GM12873 (cell line): ENCODE results near the gene TBX6.

Source experiments
- TF ChIP-seq, protein P1 (sequence below): IDR thresholded peaks from 2 replicates; pipeline ENCODE4 v1.5.1; 2012; ENCODE audit warnings: low read depth, mild to moderate bottlenecking, moderate library complexity, low read length, control low read depth; ENCODE audit not compliant: insufficient read depth; ENCODE audit errors: missing control alignments

The TBX6 gene

DNA sequence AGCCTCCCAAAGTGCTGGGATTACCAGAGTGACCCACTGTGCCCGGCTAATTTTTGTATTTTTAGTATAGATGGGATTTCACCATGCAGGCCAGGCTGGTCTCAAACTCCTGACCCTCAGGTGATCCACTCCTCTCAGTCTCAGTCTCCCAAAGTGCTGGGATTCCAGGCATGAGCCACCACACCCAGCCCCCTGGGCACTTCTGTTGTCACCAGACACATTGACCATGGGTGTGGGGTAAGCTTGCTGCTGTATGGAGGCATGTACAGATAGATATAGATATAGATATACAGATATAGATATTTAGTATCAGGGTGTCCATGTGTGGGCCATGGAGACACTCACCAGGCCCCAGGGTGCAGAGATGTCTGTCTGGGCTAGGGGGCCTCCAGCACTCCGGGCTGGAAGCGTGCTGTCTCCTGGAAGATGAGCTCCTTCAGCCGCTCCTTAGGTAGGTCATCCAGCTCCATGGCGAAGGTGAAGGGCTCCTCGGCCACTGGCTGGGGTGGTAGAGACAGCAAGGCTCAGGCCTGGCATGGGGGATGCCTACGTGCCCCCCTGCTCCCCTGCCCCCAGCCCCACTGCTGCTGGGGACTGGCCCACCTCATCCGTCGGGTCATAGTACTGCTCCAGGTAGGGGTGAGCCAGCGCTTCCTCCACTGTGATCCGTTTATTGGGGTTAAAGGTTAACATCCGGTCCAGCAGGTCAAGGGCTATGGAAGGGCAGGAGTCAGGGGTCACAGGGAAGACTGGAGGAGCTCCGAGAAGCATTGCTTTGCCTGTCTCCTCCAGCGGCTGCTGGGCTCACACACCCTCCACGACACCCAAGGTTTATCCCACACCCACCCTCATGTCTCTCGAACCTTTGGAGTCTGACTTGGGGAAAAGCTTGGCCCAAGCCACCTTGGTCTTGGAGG lies 24.8 kb upstream of the TBX6 start:
- TF ChIP-seq, protein P1, sequence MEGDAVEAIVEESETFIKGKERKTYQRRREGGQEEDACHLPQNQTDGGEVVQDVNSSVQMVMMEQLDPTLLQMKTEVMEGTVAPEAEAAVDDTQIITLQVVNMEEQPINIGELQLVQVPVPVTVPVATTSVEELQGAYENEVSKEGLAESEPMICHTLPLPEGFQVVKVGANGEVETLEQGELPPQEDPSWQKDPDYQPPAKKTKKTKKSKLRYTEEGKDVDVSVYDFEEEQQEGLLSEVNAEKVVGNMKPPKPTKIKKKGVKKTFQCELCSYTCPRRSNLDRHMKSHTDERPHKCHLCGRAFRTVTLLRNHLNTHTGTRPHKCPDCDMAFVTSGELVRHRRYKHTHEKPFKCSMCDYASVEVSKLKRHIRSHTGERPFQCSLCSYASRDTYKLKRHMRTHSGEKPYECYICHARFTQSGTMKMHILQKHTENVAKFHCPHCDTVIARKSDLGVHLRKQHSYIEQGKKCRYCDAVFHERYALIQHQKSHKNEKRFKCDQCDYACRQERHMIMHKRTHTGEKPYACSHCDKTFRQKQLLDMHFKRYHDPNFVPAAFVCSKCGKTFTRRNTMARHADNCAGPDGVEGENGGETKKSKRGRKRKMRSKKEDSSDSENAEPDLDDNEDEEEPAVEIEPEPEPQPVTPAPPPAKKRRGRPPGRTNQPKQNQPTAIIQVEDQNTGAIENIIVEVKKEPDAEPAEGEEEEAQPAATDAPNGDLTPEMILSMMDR: no peak

DNA sequence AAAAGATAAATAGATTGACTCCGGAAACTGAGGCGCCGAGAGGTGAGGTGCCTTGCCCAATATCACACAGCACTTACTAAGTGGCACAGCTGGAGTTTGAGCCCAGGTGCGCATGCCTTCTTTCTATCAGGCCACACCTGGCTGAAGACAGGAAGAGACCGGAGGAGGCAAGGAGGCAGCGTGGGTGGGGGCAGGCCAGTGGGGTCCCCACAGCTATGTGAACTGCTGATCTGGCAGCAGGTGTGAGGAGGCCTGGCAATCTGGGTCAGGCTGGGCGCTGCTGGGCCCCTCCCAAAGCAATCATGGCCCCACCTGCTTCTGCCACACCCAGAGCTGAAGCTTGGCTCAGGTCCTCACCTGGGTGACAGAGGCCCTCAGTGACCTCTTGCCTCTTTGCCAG lies 23.5 kb upstream of the TBX6 start:
- TF ChIP-seq, protein P1: no peak

DNA sequence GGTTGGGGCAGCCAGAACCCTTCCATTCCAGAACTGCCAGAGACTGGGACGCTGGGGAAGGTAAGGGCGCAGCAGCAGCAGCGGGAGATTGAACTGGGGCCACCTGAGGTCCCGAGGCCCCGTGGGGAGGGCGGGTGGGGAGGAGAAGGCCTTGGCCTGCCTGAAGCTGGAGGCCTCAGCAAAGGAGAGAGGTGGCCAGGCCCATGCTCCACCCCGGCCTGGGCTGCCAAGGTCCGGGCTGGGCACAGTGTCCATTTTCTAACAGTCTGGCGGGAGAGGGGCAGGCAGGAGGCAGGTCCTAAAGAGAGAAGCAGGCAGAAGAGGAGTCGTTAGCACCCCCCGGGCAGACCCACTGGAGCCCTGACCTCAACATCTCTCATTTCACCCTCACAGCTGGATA lies 22.7 kb upstream of the TBX6 start:
- TF ChIP-seq, protein P1: no peak

DNA sequence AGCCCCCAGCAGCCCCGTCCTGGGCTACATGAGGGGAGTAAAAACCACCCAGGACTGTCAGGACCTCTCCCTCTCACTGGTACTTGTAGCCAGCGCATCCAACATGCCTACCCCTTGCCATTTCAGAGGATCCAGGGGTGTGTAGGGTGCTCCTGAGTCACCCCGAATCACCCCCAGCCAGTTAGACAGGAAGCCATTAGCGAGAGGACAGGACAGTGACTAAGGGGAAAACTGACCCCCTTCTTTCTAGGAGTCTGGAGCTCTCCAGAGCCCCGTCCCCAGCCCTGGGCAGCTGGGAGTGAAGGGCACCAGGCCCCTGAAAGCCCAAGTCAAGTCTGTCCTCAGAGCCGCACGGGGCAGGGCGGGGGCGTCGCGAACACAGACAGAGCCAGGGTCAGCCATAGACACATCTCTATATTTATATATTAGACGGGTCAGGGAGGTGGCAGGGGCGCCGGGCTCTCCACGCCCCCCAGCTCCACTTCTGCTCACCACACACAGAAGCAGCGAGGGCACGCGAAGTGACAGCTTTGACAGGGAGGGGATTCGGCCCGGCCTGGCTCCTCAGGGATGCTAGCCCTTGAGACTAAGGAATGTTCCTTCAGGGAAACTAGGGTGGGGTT lies 22.1 kb upstream of the TBX6 start:
- TF ChIP-seq, protein P1: no peak

DNA sequence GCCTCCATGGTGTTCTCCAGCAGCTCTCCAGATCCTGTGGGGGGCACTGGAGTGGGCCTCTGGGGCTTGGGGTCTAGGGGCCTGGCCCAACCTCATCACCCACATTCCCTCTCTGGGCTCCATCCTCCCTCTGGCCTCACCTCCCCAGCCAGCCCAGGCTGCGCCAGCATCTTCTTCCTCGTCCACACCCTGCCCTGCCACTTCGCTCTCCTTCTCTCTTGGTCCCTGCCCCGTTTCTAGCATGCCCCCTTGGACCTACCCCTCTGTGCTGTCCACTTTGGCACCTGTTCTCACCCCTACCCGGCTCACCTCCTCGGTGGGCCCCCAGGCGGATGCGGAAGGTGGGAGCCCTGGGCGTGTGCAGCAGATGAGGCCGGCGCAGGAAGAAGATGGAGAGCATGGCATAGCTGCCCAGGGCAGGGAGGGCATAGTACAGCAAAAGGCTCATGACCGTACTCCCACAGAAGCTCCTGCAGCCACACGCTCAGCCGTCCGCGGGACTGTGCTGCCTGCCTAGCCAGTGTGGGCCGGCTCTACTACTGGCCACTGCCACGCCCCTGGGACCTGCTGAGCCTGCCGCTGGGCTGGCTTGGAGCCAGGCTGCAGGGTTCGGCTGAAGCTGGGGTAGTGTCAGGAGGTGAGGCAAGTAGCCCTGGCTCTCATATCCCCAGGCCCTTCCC lies 21.4 kb upstream of the TBX6 start, which contains the start of gene GDPD3:
Gene GDPD3, minus strand, starts transcription at position 507 of the 680 bp plus-strand sequence. Its CDS starts 59 bp downstream, at position 448.
- TF ChIP-seq, protein P1: no peak

DNA sequence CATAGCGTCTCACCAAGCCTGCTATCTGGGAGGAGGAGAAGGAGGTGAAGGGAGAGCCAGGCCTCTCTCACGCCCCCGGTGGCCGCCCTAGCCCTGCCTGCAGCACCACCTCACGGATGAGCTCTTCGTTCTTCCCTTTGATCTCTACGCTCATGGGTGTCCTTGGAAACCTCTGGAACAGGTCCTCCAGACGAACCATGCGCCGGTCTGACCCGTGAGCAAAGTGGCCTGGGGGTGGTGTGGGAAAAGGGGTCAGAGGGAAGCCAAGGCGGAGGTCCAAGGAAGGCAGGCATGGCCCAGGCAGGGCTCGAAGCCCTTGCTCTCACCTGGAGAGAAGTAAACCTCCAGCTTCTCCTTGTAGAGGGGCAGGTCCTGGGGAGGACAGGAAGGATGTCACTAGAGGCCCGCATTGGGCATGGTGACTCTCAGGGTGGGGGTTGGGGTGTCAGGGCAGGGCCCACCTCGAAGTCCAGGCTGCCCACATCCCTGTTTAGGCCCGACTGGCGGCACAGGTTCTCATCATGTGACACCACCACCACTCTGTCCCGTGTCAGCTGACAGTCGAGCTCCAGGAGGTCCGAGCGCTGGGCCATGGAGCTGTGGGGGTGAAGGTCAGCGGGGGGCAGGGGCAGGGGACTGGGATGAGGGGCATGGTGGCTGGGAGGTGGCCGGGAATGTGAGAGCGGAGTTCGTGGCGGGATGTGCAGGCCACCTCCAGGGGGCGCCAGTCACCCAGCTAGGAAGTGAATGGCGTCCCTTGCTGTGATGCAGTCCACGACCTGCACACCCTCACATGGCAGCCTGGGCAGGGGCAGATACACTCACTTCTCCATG lies 20.7 kb upstream of the TBX6 start:
- TF ChIP-seq, protein P1: peak; percentile 86
